HL-60 (cell line): ENCODE data around the gene GLRB.

Experiments
- CTCF ChIP-seq: IDR thresholded peaks from one replicate; pipeline ENCODE4 v1.5.1; 2011; ENCODE audit warnings: low read length, control low read depth, inconsistent platforms; ENCODE audit not compliant: insufficient read depth
- GABPA ChIP-seq: IDR thresholded peaks from 2 replicates; pipeline ENCODE4 v1.6.1; 2012; ENCODE audit warnings: low read depth
- POLR2AphosphoS5 ChIP-seq: IDR thresholded peaks from 2 replicates; pipeline ENCODE4 v1.6.1; 2012; ENCODE audit warnings: low read depth

GRCh38 chr4:157035471-157035870, 40.5 kb upstream of the GLRB start:
- no peak for TF ChIP-seq CTCF
- TF ChIP-seq POLR2AphosphoS5, result no peak
- TF ChIP-seq GABPA, result no peak
